Mesenchymal stem cell (in vitro differentiated cells and primary cell): Measurements from ENCODE around the gene ST3GAL4.

Experiments used
- DNase-seq: peaks from one replicate; pipeline ENCODE4 v3.0.0-alpha.2; 2013
- H2AFZ ChIP-seq: one replicate; pipeline ENCODE4 v1.6.1; 2013; ENCODE audit warnings: low read depth, mild to moderate bottlenecking, control low read depth, inconsistent platforms, low read length, moderate library complexity
- H2AK5ac ChIP-seq: 2 replicates; pipeline ENCODE4 v1.6.1; 2013; ENCODE audit warnings: low read length, moderate library complexity, mild to moderate bottlenecking, inconsistent platforms; ENCODE audit not compliant: severe bottlenecking
- H2BK120ac ChIP-seq: one replicate; pipeline ENCODE4 v1.6.1; 2013; ENCODE audit warnings: low read depth, mild to moderate bottlenecking, inconsistent platforms, low read length, moderate library complexity
- H2BK12ac ChIP-seq, 2 experiments: one replicate each; pipeline ENCODE4 v1.6.1; 2013; ENCODE audit warnings: inconsistent platforms in 2 of 2, low read length in 2 of 2, mild to moderate bottlenecking in 2 of 2, moderate library complexity in 2 of 2, control low read depth in 1 of 2
- H2BK15ac ChIP-seq: one replicate; pipeline ENCODE4 v1.6.1; 2013; ENCODE audit warnings: mild to moderate bottlenecking, low read depth, inconsistent platforms; ENCODE audit not compliant: poor library complexity, severe bottlenecking
- H2BK5ac ChIP-seq: 2 replicates; pipeline ENCODE4 v1.6.1; 2013; ENCODE audit warnings: low read depth, mild to moderate bottlenecking, low read length, control low read depth, inconsistent platforms; ENCODE audit not compliant: poor library complexity, severe bottlenecking
- H3K14ac ChIP-seq, 2 experiments: one replicate each; pipeline ENCODE4 v1.6.1; 2013; ENCODE audit warnings: inconsistent platforms in 2 of 2, low read length in 2 of 2, control low read depth in 1 of 2, mild to moderate bottlenecking in 1 of 2, moderate library complexity in 1 of 2
- H3K18ac ChIP-seq, 2 experiments: one replicate each; pipeline ENCODE4 v1.6.1; 2013; ENCODE audit warnings: inconsistent platforms in 2 of 2, low read length in 2 of 2, control low read depth in 1 of 2, low read depth in 1 of 2, mild to moderate bottlenecking in 1 of 2
- H3K23ac ChIP-seq, 2 experiments: one replicate each; pipeline ENCODE4 v1.6.1; 2013; ENCODE audit warnings: inconsistent platforms in 2 of 2, low read length in 2 of 2, mild to moderate bottlenecking in 2 of 2, moderate library complexity in 2 of 2, control low read depth in 1 of 2
- H3K27ac ChIP-seq: 2 replicates; pipeline ENCODE4 v1.5.1; 2013; ENCODE audit warnings: mild to moderate bottlenecking, moderate library complexity, low read length, control low read depth, inconsistent platforms; ENCODE audit not compliant: poor library complexity, severe bottlenecking
- H3K27me3 ChIP-seq, 2 experiments: 2 replicates each; pipeline versions ENCODE4 v1.6.1 to v1.7.0; 2013; ENCODE audit warnings: low read length in 2 of 2, mild to moderate bottlenecking in 2 of 2, moderate library complexity in 2 of 2, control low read depth in 1 of 2, inconsistent platforms in 1 of 2; ENCODE audit not compliant: control insufficient read depth in 1 of 2, insufficient read depth in 1 of 2
- H3K36me3 ChIP-seq, 2 experiments: 2 replicates each; pipeline versions ENCODE4 v1.6.1 to v1.7.0; 2013; ENCODE audit warnings: low read length in 2 of 2, control low read depth in 1 of 2, inconsistent platforms in 1 of 2, low read depth in 1 of 2, mild to moderate bottlenecking in 1 of 2; ENCODE audit not compliant: insufficient read depth in 2 of 2, control insufficient read depth in 1 of 2
- H3K4ac ChIP-seq, 2 experiments: one replicate each; pipeline ENCODE4 v1.6.1; 2013; ENCODE audit warnings: inconsistent platforms in 2 of 2, low read length in 2 of 2, mild to moderate bottlenecking in 2 of 2, moderate library complexity in 2 of 2, control low read depth in 1 of 2, low read depth in 1 of 2
- H3K4me1 ChIP-seq: 2 replicates; pipeline ENCODE4 v1.6.1; 2013; ENCODE audit warnings: low read depth, low read length, control low read depth; ENCODE audit not compliant: control insufficient read depth, insufficient read depth
- H3K4me2 ChIP-seq: 2 replicates; pipeline ENCODE4 v1.6.1; 2013; ENCODE audit warnings: low read length, mild to moderate bottlenecking, inconsistent platforms; ENCODE audit not compliant: poor library complexity, severe bottlenecking
- H3K4me3 ChIP-seq, 2 experiments: 2 replicates each; pipeline versions ENCODE4 v1.5.1 to v1.7.0; 2013; ENCODE audit warnings: low read length in 2 of 2, mild to moderate bottlenecking in 2 of 2, control low read depth in 1 of 2, low read depth in 1 of 2; ENCODE audit not compliant: insufficient read depth in 1 of 2
- H3K79me1 ChIP-seq: replicated peaks from 2 replicates; pipeline ENCODE4 v1.6.1; 2013; ENCODE audit warnings: mild to moderate bottlenecking, control low read depth, low read length, inconsistent platforms; ENCODE audit not compliant: poor library complexity, severe bottlenecking
- H3K9ac ChIP-seq: 2 replicates; pipeline ENCODE4 v1.7.0; 2013; ENCODE audit warnings: mild to moderate bottlenecking, low read length, moderate library complexity
- H3K9me3 ChIP-seq: 2 replicates; pipeline ENCODE4 v1.7.0; 2013; ENCODE audit warnings: mild to moderate bottlenecking, low read length; ENCODE audit not compliant: control insufficient read depth
- H4K8ac ChIP-seq: one replicate; pipeline ENCODE4 v1.6.1; 2013; ENCODE audit warnings: inconsistent platforms, mild to moderate bottlenecking, low read length, moderate library complexity
- H4K91ac ChIP-seq: one replicate; pipeline ENCODE4 v1.6.1; 2013; ENCODE audit warnings: mild to moderate bottlenecking, low read length, inconsistent platforms
- WGBS: methylation state at CpG from one replicate; pipeline ENCODE4 v1.1.7; 2013; ENCODE audit warnings: mixed read lengths; 5-methylcytosine and 5-hydroxymethylcytosine counted together

The ST3GAL4 gene

GRCh38 chr11:126312961-126313360, 42.5 kb upstream of the ST3GAL4 start:
- H2BK120ac ChIP-seq = no peak overlapping the region
- no peak overlapping the region for H2AFZ ChIP-seq
- no peak overlapping the region for H3K4me2 ChIP-seq
- H3K4me3 ChIP-seq = no peak overlapping the region
- H2BK12ac ChIP-seq = no peak overlapping the region
- H3K9me3 ChIP-seq = no peaks in the 10 kb centered on the region
- no peak overlapping the region for H4K91ac ChIP-seq
- peaks cover 10% of the 10 kb centered on the region for H3K79me1 ChIP-seq
- peak overlapping the region; percentile 2 for H3K9ac ChIP-seq
- H4K8ac ChIP-seq = no peak overlapping the region
- peaks cover 6 to 12% of the 10 kb centered on the region in 2 experiments for H3K36me3 ChIP-seq
- no peak overlapping the region for H2BK5ac ChIP-seq
- no peak overlapping the region for H3K18ac ChIP-seq
- no peak for DNase-seq
- H3K4me1 ChIP-seq = peaks cover 9% of the 10 kb centered on the region
- H3K27me3 ChIP-seq = no peaks in the 10 kb centered on the region
- H2AK5ac ChIP-seq = no peak overlapping the region
- H3K27ac ChIP-seq = no peak overlapping the region
- no peak overlapping the region for H3K4ac ChIP-seq
- WGBS = 91% methylated on average over 8 of the region's 8 CpGs
- H2BK15ac ChIP-seq = no peak overlapping the region
- H3K14ac ChIP-seq = no peak overlapping the region
- H3K23ac ChIP-seq = no peak overlapping the region

GRCh38 chr11:126313826-126314225, 41.7 kb upstream of the ST3GAL4 start:
- no peak overlapping the region for H4K8ac ChIP-seq
- no peak for DNase-seq
- no peak overlapping the region for H2BK120ac ChIP-seq
- H2AK5ac ChIP-seq = no peak overlapping the region
- no peak overlapping the region for H2AFZ ChIP-seq
- no peaks in the 10 kb centered on the region for H3K27me3 ChIP-seq
- H3K27ac ChIP-seq = no peak overlapping the region
- no peaks in the 10 kb centered on the region for H3K9me3 ChIP-seq
- no peak overlapping the region for H3K18ac ChIP-seq
- WGBS = 98% methylated on average over 5 of the region's 5 CpGs
- H2BK15ac ChIP-seq = no peak overlapping the region
- H3K9ac ChIP-seq = no peak overlapping the region
- peaks cover 6 to 12% of the 10 kb centered on the region in 2 experiments for H3K36me3 ChIP-seq
- peaks cover 16% of the 10 kb centered on the region for H3K4me1 ChIP-seq
- H2BK5ac ChIP-seq = no peak overlapping the region
- no peak overlapping the region for H4K91ac ChIP-seq
- H3K4ac ChIP-seq = no peak overlapping the region
- H3K23ac ChIP-seq = no peak overlapping the region
- no peak overlapping the region for H2BK12ac ChIP-seq
- H3K4me2 ChIP-seq = no peak overlapping the region
- H3K79me1 ChIP-seq = peaks cover 10% of the 10 kb centered on the region
- H3K4me3 ChIP-seq = no peak overlapping the region
- no peak overlapping the region for H3K14ac ChIP-seq

- peak overlapping the region in 1 of 2 experiments; percentile 65 for H3K4me3 ChIP-seq
- peaks cover 0 to 3% of the 10 kb centered on the region in 2 experiments for H3K36me3 ChIP-seq
- no peak for DNase-seq
- peak overlapping the region; percentile 16 for H2AK5ac ChIP-seq
- 0% methylated on average over 1 of the region's 1 CpG for WGBS
- H3K18ac ChIP-seq = peak overlapping the region; percentile 67 to 78
- peak overlapping the region in 1 of 2 experiments; percentile 89 for H3K4ac ChIP-seq
- H3K27me3 ChIP-seq = no peaks in the 10 kb centered on the region
- H3K79me1 ChIP-seq = peaks cover 11% of the 10 kb centered on the region
- H3K9ac ChIP-seq = peak overlapping the region; percentile 84
- H3K4me1 ChIP-seq = peaks cover 18% of the 10 kb centered on the region
- H4K8ac ChIP-seq = peak overlapping the region; percentile 77
- H2BK12ac ChIP-seq = no peak overlapping the region
- H3K14ac ChIP-seq = no peak overlapping the region
- no peak overlapping the region for H2BK120ac ChIP-seq
- no peak overlapping the region for H2BK15ac ChIP-seq
- no peak overlapping the region for H3K23ac ChIP-seq
- H2AFZ ChIP-seq = no peak overlapping the region
- no peak overlapping the region for H3K4me2 ChIP-seq
- no peak overlapping the region for H3K27ac ChIP-seq
- H4K91ac ChIP-seq = no peak overlapping the region
- no peaks in the 10 kb centered on the region for H3K9me3 ChIP-seq
- H2BK5ac ChIP-seq = no peak overlapping the region
These were observed 38.1 kb upstream of the ST3GAL4 start for GRCh38 chr11:126317432-126317755.

- H2AK5ac ChIP-seq = peak overlapping the region; percentile 66
- H3K14ac ChIP-seq = peak overlapping the region in 1 of 2 experiments; percentile 84
- H3K9ac ChIP-seq = peak overlapping the region; percentile 84
- no peak overlapping the region for H2BK5ac ChIP-seq
- peak overlapping the region; percentile 85 to 90 for H2BK12ac ChIP-seq
- peak overlapping the region in 1 of 2 experiments; percentile 65 for H3K4me3 ChIP-seq
- H4K8ac ChIP-seq = peak overlapping the region; percentile 77
- peak; percentile 78 for DNase-seq
- peak overlapping the region; percentile 68 for H2BK15ac ChIP-seq
- peak overlapping the region; percentile 96 for H4K91ac ChIP-seq
- H3K27me3 ChIP-seq = no peaks in the 10 kb centered on the region
- H3K4me1 ChIP-seq = peaks cover 18% of the 10 kb centered on the region
- peak overlapping the region; percentile 70 for H2AFZ ChIP-seq
- H3K18ac ChIP-seq = peak overlapping the region; percentile 77 to 78
- 50% methylated on average over 14 of the region's 14 CpGs for WGBS
- no peaks in the 10 kb centered on the region for H3K9me3 ChIP-seq
- peak overlapping the region; percentile 77 for H3K27ac ChIP-seq
- H3K79me1 ChIP-seq = peaks cover 11% of the 10 kb centered on the region
- H2BK120ac ChIP-seq = peak overlapping the region; percentile 75
- peak overlapping the region; percentile 89 to 94 for H3K4ac ChIP-seq
- H3K4me2 ChIP-seq = no peak overlapping the region
- H3K36me3 ChIP-seq = peaks cover 0 to 3% of the 10 kb centered on the region in 2 experiments
- H3K23ac ChIP-seq = peak overlapping the region in 1 of 2 experiments; percentile 63
These were observed 37.5 kb upstream of the ST3GAL4 start for GRCh38 chr11:126317756-126318573.
